SK-N-SH (cell line): ENCODE results near the gene TEX44.
"Not testable (repeated sequence)": the region's sequence is repeated elsewhere in the genome, so short reads cannot be mapped to it uniquely, and the experiment has no call there.

Experiments
- ELF1 ChIP-seq: IDR thresholded peaks from 2 replicates; pipeline ENCODE4 v1.4.0; 2012
- EP300 ChIP-seq, 2 experiments: IDR thresholded peaks; 2 replicates each; pipeline versions ENCODE4 v1.4.0 to v1.6.1; 2012; ENCODE audit warnings: borderline replicate concordance in 1 of 2, low read depth in 1 of 2, low read length in 1 of 2
- EZH2phosphoT487 ChIP-seq: fragments of 200-600 bp; sonication (generic); IDR thresholded peaks from 2 replicates; pipeline ENCODE4 v1.6.1; 2017; ENCODE audit warnings: low read depth, mixed run types, mild to moderate bottlenecking, antibody characterized with exemption, moderate library complexity, borderline replicate concordance
- TEAD4 ChIP-seq: IDR thresholded peaks from 2 replicates; pipeline ENCODE4 v1.4.0; 2012; ENCODE audit warnings: mild to moderate bottlenecking, borderline replicate concordance; ENCODE audit not compliant: insufficient read depth
- YY1 ChIP-seq: IDR thresholded peaks from 2 replicates; pipeline ENCODE4 v1.4.0; 2012; ENCODE audit warnings: low read depth, mild to moderate bottlenecking
- TF ChIP-seq, protein P1 (sequence below): fragments of 200-600 bp; sonication (generic); IDR thresholded peaks from 2 replicates; pipeline ENCODE4 v1.6.1; 2017; ENCODE audit warnings: antibody characterized with exemption, mild to moderate bottlenecking, moderate library complexity
- TF ChIP-seq, protein P2 (sequence below): fragments of 150-350 bp; IDR thresholded peaks from 2 replicates; pipeline ENCODE4 v1.6.1; 2017; ENCODE audit warnings: antibody characterized with exemption, low read length, low read depth, borderline replicate concordance

DNA sequence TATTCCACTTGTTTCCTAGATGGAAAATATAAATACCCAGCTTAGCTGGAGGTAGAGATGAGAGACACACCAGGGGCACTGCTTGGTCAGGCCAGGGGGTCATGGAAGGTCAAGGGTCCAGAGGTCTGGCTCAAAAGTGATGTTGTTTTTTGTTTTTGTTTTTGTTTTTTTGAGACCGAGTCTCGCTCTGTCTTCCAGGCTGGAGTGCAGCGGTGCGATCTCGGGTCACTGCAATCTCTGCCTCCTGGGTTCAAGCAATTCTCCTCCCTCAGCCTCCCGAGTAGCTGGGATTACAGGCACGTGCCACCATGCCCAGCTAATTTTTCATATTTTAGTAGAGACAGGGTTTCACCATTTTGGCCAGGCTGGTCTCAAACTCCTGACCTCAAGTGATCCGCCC lies 36.2 kb upstream of the TEX44 start:
- TF ChIP-seq, protein P1, sequence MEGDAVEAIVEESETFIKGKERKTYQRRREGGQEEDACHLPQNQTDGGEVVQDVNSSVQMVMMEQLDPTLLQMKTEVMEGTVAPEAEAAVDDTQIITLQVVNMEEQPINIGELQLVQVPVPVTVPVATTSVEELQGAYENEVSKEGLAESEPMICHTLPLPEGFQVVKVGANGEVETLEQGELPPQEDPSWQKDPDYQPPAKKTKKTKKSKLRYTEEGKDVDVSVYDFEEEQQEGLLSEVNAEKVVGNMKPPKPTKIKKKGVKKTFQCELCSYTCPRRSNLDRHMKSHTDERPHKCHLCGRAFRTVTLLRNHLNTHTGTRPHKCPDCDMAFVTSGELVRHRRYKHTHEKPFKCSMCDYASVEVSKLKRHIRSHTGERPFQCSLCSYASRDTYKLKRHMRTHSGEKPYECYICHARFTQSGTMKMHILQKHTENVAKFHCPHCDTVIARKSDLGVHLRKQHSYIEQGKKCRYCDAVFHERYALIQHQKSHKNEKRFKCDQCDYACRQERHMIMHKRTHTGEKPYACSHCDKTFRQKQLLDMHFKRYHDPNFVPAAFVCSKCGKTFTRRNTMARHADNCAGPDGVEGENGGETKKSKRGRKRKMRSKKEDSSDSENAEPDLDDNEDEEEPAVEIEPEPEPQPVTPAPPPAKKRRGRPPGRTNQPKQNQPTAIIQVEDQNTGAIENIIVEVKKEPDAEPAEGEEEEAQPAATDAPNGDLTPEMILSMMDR: not testable (repeated sequence)
- not testable (repeated sequence) for TF ChIP-seq EZH2phosphoT487; EP300 (IDR thresholded peaks at IDR 0.05; ENCODE audit: borderline replicate concordance in 1 of 2, low read depth in 1 of 2, low read length in 1 of 2); ELF1; YY1; TEAD4
- TF ChIP-seq, protein P2, sequence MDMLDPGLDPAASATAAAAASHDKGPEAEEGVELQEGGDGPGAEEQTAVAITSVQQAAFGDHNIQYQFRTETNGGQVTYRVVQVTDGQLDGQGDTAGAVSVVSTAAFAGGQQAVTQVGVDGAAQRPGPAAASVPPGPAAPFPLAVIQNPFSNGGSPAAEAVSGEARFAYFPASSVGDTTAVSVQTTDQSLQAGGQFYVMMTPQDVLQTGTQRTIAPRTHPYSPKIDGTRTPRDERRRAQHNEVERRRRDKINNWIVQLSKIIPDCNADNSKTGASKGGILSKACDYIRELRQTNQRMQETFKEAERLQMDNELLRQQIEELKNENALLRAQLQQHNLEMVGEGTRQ: not testable (repeated sequence)
